Skeletal muscle satellite cell (primary cell): Measurements from ENCODE around the gene ETNPPL. TPM values are rescaled to one million over a fixed set of nuclear protein-coding genes. Genes with fewer than 3 reads are reported as not detected.

ENCODE experiments used
- H3K27me3 ChIP-seq: 2 replicates; pipeline ENCODE4 v1.7.0; 2013; ENCODE audit warnings: low read length; ENCODE audit not compliant: control insufficient read depth, insufficient read depth
- H3K36me3 ChIP-seq: 2 replicates; pipeline ENCODE4 v1.7.0; 2013; ENCODE audit warnings: mild to moderate bottlenecking, control low read depth, low read length; ENCODE audit not compliant: insufficient read depth
- H3K4me1 ChIP-seq: 2 replicates; pipeline ENCODE4 v1.7.0; 2013; ENCODE audit warnings: low read length; ENCODE audit not compliant: control insufficient read depth, insufficient read depth
- H3K4me2 ChIP-seq: 2 replicates; pipeline ENCODE4 v1.7.0; 2013; ENCODE audit warnings: mild to moderate bottlenecking, low read length
- H3K4me3 ChIP-seq: 2 replicates; pipeline ENCODE4 v1.7.0; 2013; ENCODE audit warnings: low read length
- H3K9ac ChIP-seq: 2 replicates; pipeline ENCODE4 v1.7.0; 2013; ENCODE audit warnings: mild to moderate bottlenecking, low read depth, low read length, moderate library complexity
- H3K9me3 ChIP-seq: replicated peaks from 2 replicates; pipeline ENCODE4 v1.7.0; 2013; ENCODE audit warnings: mild to moderate bottlenecking, control low read depth, low read length
- total RNA-seq: library from RNA; depleted of rRNA; stranded (reverse); fragments of >200 nt; gene quantifications from 2 replicates; pipeline ENCODE4 v1.2.3, GENCODE V29; 2012; rRNA removed

Gene ETNPPL
- not detected in 2 replicates for total RNA-seq

- H3K9me3 ChIP-seq = no peaks in the 10 kb centered on the region
- H3K4me2 ChIP-seq = peak within 1 kb of the TSS; percentile 98
- peaks cover 6% of the 10 kb centered on the region for H3K4me1 ChIP-seq
- peaks cover 28% of the 10 kb centered on the region for H3K27me3 ChIP-seq
- H3K36me3 ChIP-seq = no peaks in the 10 kb centered on the region
- H3K4me3 ChIP-seq = peak within 1 kb of the TSS; percentile 78
- H3K9ac ChIP-seq = no peak within 1 kb of the TSS
These were observed at the start of gene ETNPPL for GRCh38 chr4:108762559-108763225. TSS of gene ETNPPL (minus strand) at chr4:108763053. CDS start at chr4:108762898, 155 bp downstream.

DNA sequence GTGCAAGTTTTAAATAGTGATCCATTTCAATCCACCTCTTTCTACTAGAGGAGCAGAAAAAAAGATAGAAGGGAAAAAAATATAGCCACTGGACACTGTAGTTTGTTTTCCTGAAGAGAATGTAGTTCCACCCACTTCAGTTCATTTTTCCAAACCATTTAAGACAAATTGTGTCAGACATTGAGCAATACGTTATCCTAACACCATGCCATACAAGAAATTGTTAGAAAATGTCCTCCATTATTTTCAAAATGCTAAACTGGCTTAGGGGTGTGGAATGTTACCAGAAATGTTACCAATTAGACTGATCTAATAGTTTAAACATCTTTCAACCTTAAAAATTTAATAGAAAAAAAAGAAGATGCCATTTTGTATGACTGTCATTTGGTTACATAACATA lies 48.6 kb upstream of the ETNPPL start:
- Histone ChIP-seq H3K9ac (no peak overlapping the region), H3K36me3 (no peaks in the 10 kb centered on the region)

GRCh38 chr4:108810087-108810486 lies 47.2 kb upstream of the ETNPPL start:
- Histone ChIP-seq H3K9ac (no peak overlapping the region), H3K4me2 (no peak overlapping the region), H3K4me3 (no peak overlapping the region), H3K4me1 (no peaks in the 10 kb centered on the region), H3K9me3 (no peaks in the 10 kb centered on the region), H3K27me3 (no peaks in the 10 kb centered on the region), H3K36me3 (no peaks in the 10 kb centered on the region)

More for the DNA sequence above, 48.6 kb upstream of the ETNPPL start:
- Histone ChIP-seq H3K4me1 (no peaks in the 10 kb centered on the region), H3K4me2 (no peak overlapping the region), H3K9me3 (no peaks in the 10 kb centered on the region), H3K27me3 (no peaks in the 10 kb centered on the region), H3K4me3 (no peak overlapping the region)

DNA sequence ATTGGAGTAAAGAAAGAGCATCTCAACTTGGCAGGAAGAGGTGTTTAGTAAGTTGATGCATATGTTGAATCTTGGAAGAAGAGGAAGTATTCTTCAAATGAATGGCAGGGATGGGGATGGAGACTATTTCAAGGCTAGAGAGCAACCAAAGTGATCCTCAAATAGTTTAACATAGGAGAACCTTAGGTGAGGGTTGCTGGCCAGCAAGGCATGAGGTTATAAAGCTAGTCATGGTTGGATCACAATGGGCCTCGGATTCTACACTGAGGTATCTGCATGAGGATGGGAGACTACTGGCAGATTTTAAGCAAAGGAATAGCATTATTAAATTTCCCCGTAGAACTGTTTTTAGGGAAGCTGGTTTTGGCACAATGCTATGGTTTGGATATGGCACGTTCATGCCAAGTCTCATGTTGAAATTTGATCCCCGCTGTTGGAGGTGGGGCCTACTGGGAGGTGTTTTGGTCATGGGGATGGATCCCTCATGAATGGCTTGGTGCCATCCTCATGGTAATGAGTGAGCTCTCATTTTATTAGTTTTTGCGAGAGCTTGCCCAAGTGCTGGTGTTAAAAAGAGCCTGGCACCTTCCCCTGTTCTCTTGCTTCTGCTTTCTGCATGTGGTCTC lies 41.9 kb upstream of the ETNPPL start:
- Histone ChIP-seq H3K9me3 (no peaks in the 10 kb centered on the region), H3K4me2 (no peak overlapping the region), H3K4me3 (no peak overlapping the region), H3K36me3 (no peaks in the 10 kb centered on the region), H3K27me3 (no peaks in the 10 kb centered on the region), H3K9ac (no peak overlapping the region), H3K4me1 (no peaks in the 10 kb centered on the region)

GRCh38 chr4:108799306-108799705 lies 36.5 kb upstream of the ETNPPL start:
- H3K36me3 ChIP-seq = no peaks in the 10 kb centered on the region
- peaks cover 2% of the 10 kb centered on the region for H3K4me1 ChIP-seq
- H3K27me3 ChIP-seq = no peaks in the 10 kb centered on the region
- H3K9ac ChIP-seq = no peak overlapping the region
- no peak overlapping the region for H3K4me2 ChIP-seq
- H3K9me3 ChIP-seq = no peaks in the 10 kb centered on the region
- H3K4me3 ChIP-seq = no peak overlapping the region

DNA sequence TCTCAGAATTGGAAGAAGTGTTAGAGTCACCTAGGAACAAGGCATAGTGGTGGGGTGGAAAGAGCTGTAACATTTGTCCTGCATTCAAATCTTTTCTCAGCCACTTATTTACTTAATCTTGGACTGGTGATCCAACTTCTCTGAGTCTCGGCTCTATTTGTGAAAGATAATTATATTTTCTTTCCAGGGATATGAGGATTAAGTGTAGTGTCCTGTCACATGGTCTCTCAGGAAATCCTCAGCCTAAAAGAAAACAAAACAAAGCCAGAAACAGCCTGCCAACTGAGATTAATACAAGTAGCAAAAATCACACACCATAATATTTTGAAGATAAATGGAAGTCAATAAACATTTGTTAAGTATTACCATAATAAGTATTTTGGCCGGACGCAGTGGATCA lies 33.3 kb upstream of the ETNPPL start:
- H3K27me3 ChIP-seq = no peaks in the 10 kb centered on the region
- no peak overlapping the region for H3K9ac ChIP-seq
- no peak overlapping the region for H3K4me3 ChIP-seq
- no peaks in the 10 kb centered on the region for H3K36me3 ChIP-seq
- no peaks in the 10 kb centered on the region for H3K9me3 ChIP-seq
- no peak overlapping the region for H3K4me2 ChIP-seq
- peaks cover 11% of the 10 kb centered on the region for H3K4me1 ChIP-seq

DNA sequence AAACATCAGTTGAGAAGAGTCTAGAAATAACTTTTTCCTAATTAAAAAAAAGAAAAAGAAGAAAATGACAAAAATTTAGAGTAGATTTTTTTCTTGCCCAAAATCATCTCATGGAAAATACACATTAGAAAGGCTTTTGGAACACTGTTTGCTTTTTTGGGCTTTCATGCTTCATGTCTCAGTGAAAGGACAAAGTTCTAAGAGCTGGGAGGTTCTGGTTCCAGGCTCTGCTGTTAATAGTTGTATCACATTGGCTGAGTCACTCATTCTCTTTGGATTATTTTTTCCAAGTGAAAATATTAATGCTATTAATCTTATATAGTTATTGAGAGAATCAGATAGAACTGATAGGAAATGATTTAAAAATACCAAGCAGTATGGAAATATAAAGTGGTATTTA lies 32.9 kb upstream of the ETNPPL start:
- Histone ChIP-seq H3K4me1 (peaks cover 11% of the 10 kb centered on the region), H3K9ac (no peak overlapping the region), H3K9me3 (no peaks in the 10 kb centered on the region), H3K27me3 (no peaks in the 10 kb centered on the region), H3K4me2 (no peak overlapping the region), H3K36me3 (no peaks in the 10 kb centered on the region), H3K4me3 (no peak overlapping the region)

DNA sequence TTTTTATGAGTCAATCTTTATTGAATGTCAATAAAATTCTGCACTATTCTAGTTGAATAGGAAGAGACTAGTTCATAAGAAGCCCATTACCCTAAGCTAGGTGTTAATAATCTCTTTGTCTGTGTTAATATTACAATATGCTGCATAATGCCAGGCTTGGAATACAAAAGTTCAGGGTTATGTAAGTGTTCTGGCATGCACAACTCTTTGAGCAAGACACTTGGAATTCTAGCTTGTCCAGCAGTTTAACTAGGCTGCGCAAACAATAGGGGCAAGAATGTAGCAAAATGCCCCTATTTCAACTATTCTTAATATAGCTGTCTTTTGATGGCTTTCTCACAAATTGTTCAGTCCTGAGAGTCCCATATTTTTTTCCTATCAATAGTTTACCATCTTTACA lies 31.3 kb upstream of the ETNPPL start:
- peaks cover 11% of the 10 kb centered on the region for H3K4me1 ChIP-seq
- H3K4me3 ChIP-seq = no peak overlapping the region
- no peaks in the 10 kb centered on the region for H3K9me3 ChIP-seq
- H3K9ac ChIP-seq = no peak overlapping the region
- H3K27me3 ChIP-seq = no peaks in the 10 kb centered on the region
- no peaks in the 10 kb centered on the region for H3K36me3 ChIP-seq
- H3K4me2 ChIP-seq = peak overlapping the region; percentile 40

GRCh38 chr4:108793415-108793814 lies 30.6 kb upstream of the ETNPPL start:
- no peak overlapping the region for H3K4me3 ChIP-seq
- H3K27me3 ChIP-seq = no peaks in the 10 kb centered on the region
- H3K4me2 ChIP-seq = no peak overlapping the region
- H3K4me1 ChIP-seq = peaks cover 11% of the 10 kb centered on the region
- H3K36me3 ChIP-seq = no peaks in the 10 kb centered on the region
- no peaks in the 10 kb centered on the region for H3K9me3 ChIP-seq
- H3K9ac ChIP-seq = no peak overlapping the region

GRCh38 chr4:108788731-108789130 lies 25.9 kb upstream of the ETNPPL start:
- peaks cover 3% of the 10 kb centered on the region for H3K27me3 ChIP-seq
- H3K9ac ChIP-seq = no peak overlapping the region
- no peak overlapping the region for H3K4me2 ChIP-seq
- no peaks in the 10 kb centered on the region for H3K36me3 ChIP-seq
- H3K4me1 ChIP-seq = peaks cover 4% of the 10 kb centered on the region
- no peak overlapping the region for H3K4me3 ChIP-seq
- H3K9me3 ChIP-seq = no peaks in the 10 kb centered on the region

DNA sequence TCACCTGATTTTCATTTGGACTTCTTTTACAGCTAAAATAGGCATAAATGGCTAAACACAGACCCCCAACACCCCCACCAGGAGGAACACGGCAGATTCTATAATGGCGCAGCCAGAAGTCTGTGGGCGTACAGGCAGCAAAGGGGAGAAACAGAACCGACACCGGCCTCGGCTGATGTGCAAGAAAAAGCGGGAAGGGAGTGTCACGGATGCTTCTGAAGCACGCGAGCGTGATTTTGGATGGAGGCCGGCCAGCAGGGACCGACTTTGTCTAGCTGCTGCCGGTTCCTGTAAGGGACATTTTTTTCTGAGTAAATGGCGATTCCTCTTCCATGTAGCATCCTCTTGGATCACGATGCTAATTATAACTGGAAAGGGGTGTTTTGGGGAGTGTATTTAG lies 24.9 kb upstream of the ETNPPL start:
- no peaks in the 10 kb centered on the region for H3K9me3 ChIP-seq
- no peak overlapping the region for H3K9ac ChIP-seq
- H3K36me3 ChIP-seq = no peaks in the 10 kb centered on the region
- H3K4me1 ChIP-seq = no peaks in the 10 kb centered on the region
- no peak overlapping the region for H3K4me2 ChIP-seq
- peaks cover 3% of the 10 kb centered on the region for H3K27me3 ChIP-seq
- H3K4me3 ChIP-seq = no peak overlapping the region

DNA sequence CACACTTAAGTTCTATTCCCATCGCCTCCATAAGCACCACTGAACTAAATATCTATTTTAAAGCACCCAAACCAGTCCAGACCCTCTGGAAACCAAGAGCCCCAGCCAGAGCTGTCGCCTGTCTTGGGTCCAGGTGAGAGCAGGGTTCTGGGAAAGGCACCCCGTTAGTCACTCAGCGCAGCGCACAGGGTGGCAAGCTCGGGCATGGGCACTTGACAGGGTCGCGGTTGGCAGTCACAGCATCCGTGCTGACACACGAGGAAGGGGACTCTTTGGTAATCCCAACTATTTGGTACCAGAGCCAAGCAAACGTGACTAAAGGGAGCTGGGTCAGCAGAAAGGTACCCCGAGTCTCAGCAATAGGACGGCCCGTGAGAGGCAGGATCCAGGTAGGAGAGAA lies 24.3 kb upstream of the ETNPPL start:
- no peak overlapping the region for H3K4me3 ChIP-seq
- H3K4me2 ChIP-seq = no peak overlapping the region
- no peaks in the 10 kb centered on the region for H3K9me3 ChIP-seq
- no peaks in the 10 kb centered on the region for H3K4me1 ChIP-seq
- H3K27me3 ChIP-seq = peaks cover 3% of the 10 kb centered on the region
- H3K36me3 ChIP-seq = no peaks in the 10 kb centered on the region
- no peak overlapping the region for H3K9ac ChIP-seq
